ENCODE data around the gene GPRASP2. TPM values are rescaled to one million over a fixed set of nuclear protein-coding genes. Genes with fewer than 3 reads are reported as not detected.

GPRASP2 gene
- total RNA-seq, result 5.4 and 9.0 TPM in 2 replicates

DNA sequence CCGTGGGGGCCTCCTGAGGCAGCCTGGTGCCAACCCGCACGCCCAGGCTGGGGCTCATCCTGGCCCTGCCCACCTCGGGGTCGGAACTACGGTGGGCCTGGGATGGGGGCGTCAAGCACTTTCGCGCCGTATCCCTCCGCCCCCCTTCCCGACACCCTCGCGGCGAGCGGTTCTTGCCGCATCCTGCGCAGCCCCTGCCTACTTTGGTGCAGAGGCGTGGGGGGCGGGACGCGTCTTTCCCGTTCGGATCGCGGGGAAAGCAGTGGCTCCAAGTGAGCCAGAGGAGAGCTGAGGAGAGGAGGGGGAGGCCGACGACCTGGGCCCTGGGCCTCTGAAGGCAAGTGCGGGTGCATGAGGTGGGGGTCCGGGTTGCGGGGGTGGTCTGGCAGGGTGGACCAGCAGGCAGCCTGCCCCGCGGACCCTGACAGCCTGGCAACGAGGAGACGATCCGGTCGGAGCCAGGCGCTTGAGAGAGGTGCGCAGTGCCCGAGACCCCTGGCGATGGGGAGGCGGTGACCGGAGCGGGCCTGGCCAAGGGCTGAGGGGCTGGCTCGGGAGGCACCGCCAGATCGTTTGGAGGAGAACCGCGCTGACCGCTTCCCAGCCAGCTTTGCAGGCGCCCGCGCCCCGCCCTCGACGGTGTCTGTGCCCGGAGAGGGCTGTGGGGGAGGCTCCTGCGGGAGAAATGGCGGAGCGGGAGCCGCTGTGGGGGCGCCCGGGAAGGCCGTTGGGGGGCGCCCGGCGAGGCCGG lies at the start of gene GPRASP2:
Gene GPRASP2, plus strand, starts transcription at position 233 of the 751 bp plus-strand sequence. CDS start 2,422 bp downstream, outside the sequence.

DNA sequence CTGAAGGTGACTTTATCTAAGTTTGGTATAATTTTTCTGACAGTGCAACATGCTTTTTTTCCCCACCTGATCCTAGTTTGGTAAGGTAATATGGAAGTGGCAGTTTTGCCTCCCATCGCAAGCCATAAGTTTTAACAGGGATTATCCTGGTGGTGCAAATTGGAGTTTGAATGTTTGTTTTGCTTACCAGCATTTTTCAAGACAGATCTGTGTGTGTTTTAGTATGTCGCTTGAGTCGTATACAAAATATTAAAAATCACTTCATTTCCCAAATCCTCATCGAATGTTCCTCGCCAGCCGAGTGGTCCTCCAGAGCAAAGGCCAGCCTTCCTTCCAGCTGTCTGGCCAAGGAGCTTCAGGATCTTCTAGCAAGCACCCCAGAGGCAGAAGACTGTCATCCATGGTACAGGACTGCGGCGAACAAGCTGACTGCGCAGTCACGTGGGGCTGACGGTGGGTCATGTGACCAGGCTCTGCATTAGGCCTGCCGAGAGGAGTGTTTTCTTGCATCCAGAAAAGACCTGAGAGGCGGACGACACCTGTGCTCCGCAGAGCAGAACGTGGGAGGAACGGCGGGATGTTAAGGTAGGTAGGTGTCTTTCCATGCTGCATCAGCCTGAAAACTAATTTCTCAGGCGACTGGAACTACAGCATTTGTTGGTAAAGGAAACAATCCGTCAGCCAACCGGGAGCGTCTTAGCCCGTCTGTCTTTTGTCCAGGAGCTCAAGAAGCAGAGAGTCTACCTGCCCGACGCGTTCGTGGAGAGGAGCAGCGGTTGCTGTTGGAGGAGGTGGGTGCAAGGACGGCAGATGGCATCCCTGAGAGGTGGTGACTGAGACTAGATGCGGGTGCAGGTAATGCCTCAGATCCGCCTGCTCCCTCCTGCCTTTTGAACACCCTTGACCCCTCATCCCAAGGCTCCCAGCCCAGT lies 8.3 kb downstream of the GPRASP2 start, which contains the start of gene GPRASP3:
Gene GPRASP3, plus strand, starts transcription at position 507 of the 932 bp plus-strand sequence. CDS start 28,253 bp downstream, outside the sequence.

Other genes with a start within 250 kb of the GPRASP2 start
- not detected in 2 replicates for gene TCP11X2, start 240.6 kb upstream of the GPRASP2 start, total RNA-seq
- gene TMSB15A, start 195.7 kb upstream of the GPRASP2 start, total RNA-seq, result 5.3 and 19.9 TPM in 2 replicates
- 12.5 and 13.1 TPM in 2 replicates for gene ARMCX5, start 112.9 kb upstream of the GPRASP2 start, total RNA-seq
- 0.33 and 0.38 TPM in 2 replicates for gene GPRASP1, start 61.0 kb upstream of the GPRASP2 start, total RNA-seq
- 1.3 and 1.8 TPM in 2 replicates for gene GPRASP3, start 8.3 kb downstream of the GPRASP2 start, total RNA-seq
- 0.51 TPM in 1 of 2 replicates, not detected in the other for gene RAB40AL, start 224.8 kb downstream of the GPRASP2 start, total RNA-seq

Data from mesangial cell (primary cell).